ENCODE results near the gene AKT3. TPM values are rescaled to one million over a fixed set of nuclear protein-coding genes. Genes with fewer than 3 reads are reported as not detected.

The AKT3 gene
- total RNA-seq, 2 donors from 2014 or later: 38.1 to 41.8 TPM

- H3K4me1 Mint-ChIP-seq (ENCODE audit: low read depth in 2 of 2): peaks cover 11 to 25% of the 10 kb centered on the region in 2 donors
- peaks cover 52% of the 10 kb centered on the region for H3K36me3 Mint-ChIP-seq
- ATAC-seq (no peak), DNase-seq (ENCODE audit: low spot score) (no peak)
- peaks cover 3% of the 10 kb centered on the region for H3K9me3 Mint-ChIP-seq
- no peak overlapping the region for H3K27ac Mint-ChIP-seq
- no peak overlapping the region for H3K4me3 Mint-ChIP-seq
- H3K27me3 Mint-ChIP-seq: no peaks in the 10 kb centered on the region
These were observed 270.0 kb downstream of the AKT3 start for GRCh38 chr1:243580072-243580471.

- H3K36me3 Mint-ChIP-seq: peaks cover 20% of the 10 kb centered on the region
- DNase-seq (ENCODE audit: low spot score) (no peak), ATAC-seq (no peak)
- no peak overlapping the region for H3K27ac Mint-ChIP-seq
- no peaks in the 10 kb centered on the region for H3K27me3 Mint-ChIP-seq
- H3K9me3 Mint-ChIP-seq: no peaks in the 10 kb centered on the region
- no peak overlapping the region for H3K4me3 Mint-ChIP-seq
- H3K4me1 Mint-ChIP-seq (ENCODE audit: low read depth in 2 of 2): peaks cover 6 to 13% of the 10 kb centered on the region in 2 donors
These were observed 275.0 kb downstream of the AKT3 start for GRCh38 chr1:243575070-243575469.

- no peak overlapping the region for H3K27ac Mint-ChIP-seq
- H3K9me3 Mint-ChIP-seq: no peaks in the 10 kb centered on the region
- H3K4me3 Mint-ChIP-seq: no peak overlapping the region
- peaks cover 6 to 10% of the 10 kb centered on the region in 2 donors for H3K4me1 Mint-ChIP-seq (ENCODE audit: low read depth in 2 of 2)
- H3K36me3 Mint-ChIP-seq: peaks cover 16% of the 10 kb centered on the region
- DNase-seq (ENCODE audit: low spot score) (no peak), ATAC-seq (no peak)
- H3K27me3 Mint-ChIP-seq: no peaks in the 10 kb centered on the region
These were observed 277.1 kb downstream of the AKT3 start for GRCh38 chr1:243572940-243573339.

- Mint-ChIP-seq H3K4me1 (ENCODE audit: low read depth in 2 of 2) (peaks cover 0 to 2% of the 10 kb centered on the region in 2 donors), H3K36me3 (peaks cover 3% of the 10 kb centered on the region), H3K27ac (no peak overlapping the region), H3K4me3 (no peak overlapping the region), H3K9me3 (no peaks in the 10 kb centered on the region), H3K27me3 (no peaks in the 10 kb centered on the region)
- no peak for DNase-seq (ENCODE audit: low spot score)
- no peak for ATAC-seq
These were observed 281.2 kb downstream of the AKT3 start for GRCh38 chr1:243568793-243569192.

- peaks cover 0 to 2% of the 10 kb centered on the region in 2 donors for H3K4me1 Mint-ChIP-seq (ENCODE audit: low read depth in 2 of 2)
- H3K9me3 Mint-ChIP-seq: no peaks in the 10 kb centered on the region
- H3K27ac Mint-ChIP-seq: no peak overlapping the region
- DNase-seq (ENCODE audit: low spot score) (no peak), ATAC-seq (no peak)
- no peak overlapping the region for H3K4me3 Mint-ChIP-seq
- no peaks in the 10 kb centered on the region for H3K27me3 Mint-ChIP-seq
- peaks cover 10% of the 10 kb centered on the region for H3K36me3 Mint-ChIP-seq
These were observed 285.2 kb downstream of the AKT3 start for GRCh38 chr1:243564814-243565213.

GRCh38 chr1:243563732-243564131 is 286.3 kb downstream of the AKT3 start:
- Mint-ChIP-seq H3K4me3 (no peak overlapping the region), H3K27ac (no peak overlapping the region), H3K4me1 (ENCODE audit: low read depth in 2 of 2) (peaks cover 0 to 2% of the 10 kb centered on the region in 2 donors), H3K36me3 (peaks cover 10% of the 10 kb centered on the region), H3K9me3 (no peaks in the 10 kb centered on the region), H3K27me3 (no peaks in the 10 kb centered on the region)
- no peak for ATAC-seq
- DNase-seq (ENCODE audit: low spot score): no peak

- H3K9me3 Mint-ChIP-seq: no peaks in the 10 kb centered on the region
- no peaks in the 10 kb centered on the region for H3K27me3 Mint-ChIP-seq
- H3K4me1 Mint-ChIP-seq (ENCODE audit: low read depth in 2 of 2): peaks cover 0 to 2% of the 10 kb centered on the region in 2 donors
- no peak overlapping the region for H3K27ac Mint-ChIP-seq
- H3K36me3 Mint-ChIP-seq: peaks cover 10% of the 10 kb centered on the region
- no peak for DNase-seq (ENCODE audit: low spot score)
- H3K4me3 Mint-ChIP-seq: no peak overlapping the region
- ATAC-seq: no peak
These were observed 287.6 kb downstream of the AKT3 start for GRCh38 chr1:243562473-243562872.

- Mint-ChIP-seq H3K36me3 (peaks cover 10% of the 10 kb centered on the region), H3K27ac (no peak overlapping the region), H3K27me3 (no peaks in the 10 kb centered on the region), H3K4me1 (ENCODE audit: low read depth in 2 of 2) (peaks cover 0 to 2% of the 10 kb centered on the region in 2 donors), H3K4me3 (no peak overlapping the region), H3K9me3 (no peaks in the 10 kb centered on the region)
- DNase-seq (ENCODE audit: low spot score): no peak
- no peak for ATAC-seq
These were observed 288.3 kb downstream of the AKT3 start for GRCh38 chr1:243561588-243562319.

- Mint-ChIP-seq H3K27ac (no peak overlapping the region), H3K4me1 (ENCODE audit: low read depth in 2 of 2) (no peaks in the 10 kb centered on the region), H3K9me3 (no peaks in the 10 kb centered on the region), H3K36me3 (peaks cover 10% of the 10 kb centered on the region), H3K4me3 (no peak overlapping the region), H3K27me3 (no peaks in the 10 kb centered on the region)
- no peak for DNase-seq (ENCODE audit: low spot score)
- no peak for ATAC-seq
These were observed 290.4 kb downstream of the AKT3 start for GRCh38 chr1:243559575-243560162.

GRCh38 chr1:243558576-243558975 is 291.5 kb downstream of the AKT3 start:
- Mint-ChIP-seq H3K36me3 (peaks cover 10% of the 10 kb centered on the region), H3K4me3 (no peak overlapping the region), H3K27ac (no peak overlapping the region), H3K9me3 (no peaks in the 10 kb centered on the region), H3K27me3 (no peaks in the 10 kb centered on the region), H3K4me1 (ENCODE audit: low read depth in 2 of 2) (no peaks in the 10 kb centered on the region)
- ATAC-seq: no peak
- DNase-seq (ENCODE audit: low spot score): no peak

GRCh38 chr1:243557866-243558265 is 292.2 kb downstream of the AKT3 start:
- no peak overlapping the region for H3K27ac Mint-ChIP-seq
- H3K27me3 Mint-ChIP-seq: no peaks in the 10 kb centered on the region
- no peaks in the 10 kb centered on the region for H3K9me3 Mint-ChIP-seq
- ATAC-seq (no peak), DNase-seq (ENCODE audit: low spot score) (no peak)
- H3K4me3 Mint-ChIP-seq: no peak overlapping the region
- peaks cover 10% of the 10 kb centered on the region for H3K36me3 Mint-ChIP-seq
- H3K4me1 Mint-ChIP-seq (ENCODE audit: low read depth in 2 of 2): no peaks in the 10 kb centered on the region

GRCh38 chr1:243554686-243555085 is 295.4 kb downstream of the AKT3 start:
- DNase-seq (ENCODE audit: low spot score) (no peak), ATAC-seq (no peak)
- Mint-ChIP-seq H3K4me1 (ENCODE audit: low read depth in 2 of 2) (peaks cover 0 to 3% of the 10 kb centered on the region in 2 donors), H3K36me3 (peaks cover 8% of the 10 kb centered on the region), H3K4me3 (no peak overlapping the region), H3K9me3 (no peaks in the 10 kb centered on the region), H3K27ac (no peak overlapping the region), H3K27me3 (no peaks in the 10 kb centered on the region)

GRCh38 chr1:243553090-243553489 is 297.0 kb downstream of the AKT3 start:
- Mint-ChIP-seq H3K27me3 (no peaks in the 10 kb centered on the region), H3K9me3 (no peaks in the 10 kb centered on the region), H3K4me3 (no peak overlapping the region), H3K27ac (no peak overlapping the region), H3K4me1 (ENCODE audit: low read depth in 2 of 2) (peaks cover 5 to 8% of the 10 kb centered on the region in 2 donors), H3K36me3 (peaks cover 9% of the 10 kb centered on the region)
- ATAC-seq (no peak), DNase-seq (ENCODE audit: low spot score) (no peak)

GRCh38 chr1:243550276-243550675 is 299.8 kb downstream of the AKT3 start:
- H3K4me3 Mint-ChIP-seq: no peak overlapping the region
- no peaks in the 10 kb centered on the region for H3K9me3 Mint-ChIP-seq
- no peak overlapping the region for H3K27ac Mint-ChIP-seq
- ATAC-seq: no peak
- no peak for DNase-seq (ENCODE audit: low spot score)
- peaks cover 9% of the 10 kb centered on the region for H3K36me3 Mint-ChIP-seq
- H3K4me1 Mint-ChIP-seq (ENCODE audit: low read depth in 2 of 2): peaks cover 5 to 8% of the 10 kb centered on the region in 2 donors
- H3K27me3 Mint-ChIP-seq: no peaks in the 10 kb centered on the region

Data from natural killer cell treated with Interleukin-12 subunit alpha and Interleukin-12 subunit beta and Interleukin-15 and Interleukin-18, amount 100 ng/mL, for 72 hours (primary cell).